ENCODE measurements around the gene PNCK.

- no peak for TF ChIP-seq CTCF (IDR thresholded peaks at IDR 0.05)
- no peak for TF ChIP-seq POLR2A (IDR thresholded peaks at IDR 0.05)
Measured at GRCh38 chrX:153623310-153624029, 50.1 kb downstream of the PNCK start.

Measured in adrenal gland (tissue), 5 donors.